ENCODE results near the gene THEM4. TPM values are rescaled to one million over a fixed set of nuclear protein-coding genes. Genes with fewer than 3 reads are reported as not detected.
A peak's percentile ranks its signal among the peaks of the same experiment; 100 is the strongest.
"Not testable (repeated sequence)": the region's sequence is repeated elsewhere in the genome, so short reads cannot be mapped to it uniquely, and the experiment has no call there.

The THEM4 gene
- total RNA-seq, 1 experiment from 2014 or later = 9.5 TPM

DNA sequence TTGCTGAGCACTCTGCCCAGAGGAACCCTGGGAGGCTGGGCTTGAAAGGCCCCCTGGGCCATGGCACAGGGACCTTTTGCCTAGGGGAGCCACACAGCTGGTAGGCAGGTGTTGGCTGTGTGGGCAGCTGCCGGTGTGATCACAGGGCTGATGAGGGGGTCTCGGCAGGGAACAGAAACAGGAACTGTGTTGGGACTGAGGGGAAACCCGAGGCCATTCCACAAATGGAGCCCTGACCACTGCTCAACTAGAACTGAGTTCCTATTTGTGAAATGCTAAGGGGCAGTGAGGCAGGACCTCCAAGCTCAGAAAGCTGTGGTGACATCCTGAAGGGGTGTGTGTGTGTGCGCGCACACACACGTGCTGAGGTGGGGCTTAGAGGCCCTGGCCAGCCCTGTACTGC, 49.4 kb downstream of the THEM4 start:
- no peak for DNase-seq (ENCODE audit: low spot score)

DNA sequence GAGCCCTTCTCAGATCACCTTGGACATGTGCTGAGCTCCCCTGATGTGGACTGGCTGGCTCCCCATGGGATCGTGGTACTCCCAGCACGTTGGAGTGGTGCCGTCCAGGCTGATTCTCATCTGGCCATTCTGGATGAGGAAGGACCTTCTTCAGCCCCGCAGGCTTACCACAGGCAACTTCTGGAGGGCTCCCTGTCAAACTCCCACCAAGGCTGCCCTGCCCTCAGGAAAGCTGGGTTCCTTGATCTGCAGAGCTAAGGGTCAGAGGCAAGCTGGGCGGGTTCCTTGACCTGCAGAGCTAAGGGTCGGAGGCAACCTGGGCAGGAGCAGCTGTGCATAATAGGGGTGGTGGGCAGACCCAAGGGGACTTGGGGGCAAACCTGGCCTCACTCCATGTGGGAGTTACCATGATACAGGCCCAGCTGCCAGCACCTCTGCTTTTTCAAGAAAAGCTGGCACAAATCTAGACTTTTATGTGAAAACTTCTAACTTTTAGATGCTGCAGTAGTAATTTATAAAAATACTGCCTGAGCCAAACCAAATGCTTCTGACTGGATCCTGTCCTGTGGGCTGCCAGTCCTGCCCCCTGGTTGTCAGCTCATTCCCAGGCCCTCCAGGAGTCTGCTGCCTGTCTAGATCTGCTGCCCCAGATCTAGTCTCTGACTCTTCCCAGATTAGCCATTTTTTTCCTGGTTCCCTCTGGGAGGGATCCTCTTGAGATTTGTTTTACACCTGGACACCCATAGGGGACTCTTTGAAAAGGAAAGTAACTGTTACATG, 50.2 kb downstream of the THEM4 start:
- DNase-seq (ENCODE audit: low spot score) = no peak

DNA sequence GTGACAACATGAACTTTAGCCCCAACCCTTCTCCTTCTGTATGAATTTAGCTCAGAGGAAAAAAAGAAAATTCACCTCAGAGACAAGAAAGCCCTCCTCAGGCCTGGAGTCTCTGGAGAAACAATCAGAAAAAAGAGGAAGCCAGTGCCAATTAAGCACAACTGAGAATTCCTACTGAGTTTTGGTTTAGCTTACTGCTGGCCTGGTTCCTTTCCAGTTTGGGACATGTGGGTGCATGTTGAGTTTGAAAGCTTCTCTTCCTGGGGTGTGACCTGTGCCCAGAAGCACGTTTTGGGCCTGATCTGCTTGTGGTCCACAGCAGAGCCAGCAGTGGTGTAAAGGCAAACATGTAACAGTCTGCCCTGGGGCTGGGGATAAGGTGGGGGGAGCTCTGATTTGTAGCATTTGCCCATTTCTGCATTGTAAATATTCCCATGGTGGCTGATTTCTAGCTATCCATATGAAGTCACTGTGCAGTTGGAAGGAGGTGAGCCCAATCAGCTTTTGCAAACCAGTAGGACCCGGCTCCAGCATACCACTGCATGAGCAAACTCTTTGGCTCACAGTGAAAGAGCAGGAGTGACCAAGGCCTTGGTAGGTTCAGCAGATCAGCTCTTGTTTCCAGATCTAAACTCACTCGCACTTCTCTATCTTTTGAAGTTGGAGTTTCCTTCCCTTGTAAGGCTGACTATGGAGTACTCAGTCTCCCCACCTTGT, 51.1 kb downstream of the THEM4 start:
- DNase-seq (ENCODE audit: low spot score) = no peak

GRCh38 chr1:151855933-151856332, 53.4 kb downstream of the THEM4 start:
- no peak for DNase-seq (ENCODE audit: low spot score)

DNA sequence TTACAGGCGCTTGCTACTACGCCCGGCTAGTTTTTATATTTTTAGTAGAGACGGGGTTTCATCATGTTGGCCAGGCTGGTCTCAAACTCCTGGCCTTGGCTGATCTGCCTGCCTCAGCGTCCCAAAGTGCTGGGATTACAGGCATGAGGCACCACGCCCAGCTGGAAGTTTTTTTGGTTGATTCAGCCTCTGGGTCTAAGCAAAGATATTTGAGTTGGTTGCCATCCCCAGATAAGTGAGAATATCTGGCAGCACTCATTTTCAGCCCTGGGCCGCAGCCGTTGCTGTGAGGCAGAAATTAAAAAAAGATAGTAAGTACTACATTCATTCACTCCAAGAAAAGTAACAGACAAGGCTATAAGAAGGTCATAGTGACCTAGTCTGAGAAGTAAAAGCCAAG, 53.8 kb downstream of the THEM4 start:
- DNase-seq (ENCODE audit: low spot score) = not testable (repeated sequence)

DNA sequence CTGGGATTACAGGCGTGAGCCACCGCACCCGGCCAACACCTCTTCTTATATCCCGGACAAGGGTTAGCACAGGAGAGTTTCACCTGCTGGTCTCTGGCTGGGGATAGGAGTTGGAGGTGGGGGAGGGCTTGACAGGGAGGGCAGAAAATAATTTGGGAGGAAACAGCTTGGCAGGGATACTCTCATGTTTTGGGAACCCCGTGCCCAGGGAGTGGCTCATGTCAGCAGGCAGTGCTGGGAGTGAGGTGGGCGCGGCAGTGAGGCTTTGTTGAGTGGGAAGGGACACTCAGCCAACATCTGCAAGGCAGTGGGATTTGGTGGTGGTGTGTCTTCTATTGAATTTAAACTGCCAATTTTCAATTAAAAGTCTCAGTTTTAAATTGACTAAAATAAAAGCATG, 54.7 kb downstream of the THEM4 start:
- no peak for DNase-seq (ENCODE audit: low spot score)

GRCh38 chr1:151853411-151853943, 55.8 kb downstream of the THEM4 start, which contains the start of gene THEM5:
Gene THEM5, minus strand, starts transcription at chr1:151853712. Its CDS starts 147 bp downstream, at chr1:151853565.
- no peak for DNase-seq (ENCODE audit: low spot score)

DNA sequence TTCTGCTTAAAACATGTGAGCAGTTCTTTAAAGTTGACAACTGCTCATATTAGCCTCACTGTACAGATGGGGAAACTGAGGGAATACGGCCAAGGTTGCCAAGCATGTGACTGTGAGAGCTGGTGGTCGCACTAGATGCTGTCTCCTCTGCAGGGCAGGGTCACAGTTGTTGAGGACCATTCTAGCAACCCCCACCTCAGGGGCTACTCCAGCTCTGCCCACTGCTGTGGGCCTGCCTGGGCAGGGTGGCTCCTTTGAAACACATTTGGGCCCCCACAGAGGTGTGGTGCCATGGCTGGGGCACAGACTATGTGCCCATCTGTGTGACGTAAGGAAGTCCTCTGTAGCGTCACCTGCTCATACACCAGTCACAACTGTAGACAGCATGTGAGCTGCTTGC, 56.6 kb downstream of the THEM4 start:
- no peak for DNase-seq (ENCODE audit: low spot score)

DNA sequence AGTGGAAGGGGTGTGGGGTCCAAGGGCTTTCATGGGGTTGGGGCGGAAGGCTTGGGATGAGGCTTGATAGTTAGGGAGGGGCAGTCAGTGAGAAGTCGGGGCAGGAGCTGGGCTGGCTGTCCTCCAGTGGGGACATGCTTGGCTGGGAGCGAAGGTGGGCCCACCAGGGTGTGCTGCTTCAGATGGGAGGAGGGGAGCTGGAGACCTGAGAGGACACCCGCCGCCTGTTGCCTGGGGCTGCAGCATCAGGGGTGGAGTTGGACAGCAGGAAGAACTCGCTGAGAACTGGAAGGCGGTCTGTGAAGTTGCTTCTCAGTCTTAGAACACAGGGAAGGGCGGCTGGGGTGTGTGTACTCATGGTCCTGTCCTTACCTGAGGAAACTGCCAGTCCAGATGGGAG, 57.4 kb downstream of the THEM4 start:
- no peak for DNase-seq (ENCODE audit: low spot score)

- no peak for DNase-seq (ENCODE audit: low spot score)
Measured at GRCh38 chr1:151849871-151850270, 59.4 kb downstream of the THEM4 start.

- DNase-seq (ENCODE audit: low spot score) = no peak
Measured at GRCh38 chr1:151849126-151849525, 60.2 kb downstream of the THEM4 start.

- no peak for DNase-seq (ENCODE audit: low spot score)
Measured at GRCh38 chr1:151847867-151848596, 61.3 kb downstream of the THEM4 start.

DNA sequence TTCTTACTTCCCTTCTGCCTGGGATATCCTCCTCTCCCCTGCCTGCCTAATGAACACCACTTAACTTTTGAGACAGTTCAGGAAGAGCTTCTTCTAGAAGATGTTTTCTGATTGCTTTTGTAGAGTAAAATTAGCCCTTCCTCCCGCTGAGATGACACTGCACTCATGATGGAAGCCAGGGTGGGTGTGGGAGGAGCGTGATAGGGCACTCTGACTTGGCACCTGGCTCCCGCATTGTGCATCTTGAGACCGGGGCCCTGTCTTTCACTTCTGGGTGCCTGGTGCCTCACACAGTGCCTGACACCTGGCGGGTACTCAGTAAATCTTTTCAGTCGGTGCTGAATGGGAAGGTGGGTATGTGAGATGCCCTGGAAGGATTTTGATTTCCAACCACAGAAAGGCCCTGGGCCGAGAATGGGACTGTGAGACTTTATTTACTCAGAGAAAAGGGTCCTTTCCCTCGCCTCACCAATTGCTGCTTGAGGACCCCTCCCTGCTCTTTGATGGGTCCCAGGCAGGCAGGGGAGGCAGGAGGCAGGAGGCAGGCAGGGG, 62.5 kb downstream of the THEM4 start:
- DNase-seq (ENCODE audit: low spot score) = no peak

- DNase-seq (ENCODE audit: low spot score) = peak; percentile 88
Measured at GRCh38 chr1:151846062-151846568, 63.2 kb downstream of the THEM4 start.

- DNase-seq (ENCODE audit: low spot score) = no peak
Measured at GRCh38 chr1:151843398-151843797, 65.9 kb downstream of the THEM4 start.

GRCh38 chr1:151841141-151841540, 68.2 kb downstream of the THEM4 start:
- DNase-seq (ENCODE audit: low spot score) = peak; percentile 78

DNA sequence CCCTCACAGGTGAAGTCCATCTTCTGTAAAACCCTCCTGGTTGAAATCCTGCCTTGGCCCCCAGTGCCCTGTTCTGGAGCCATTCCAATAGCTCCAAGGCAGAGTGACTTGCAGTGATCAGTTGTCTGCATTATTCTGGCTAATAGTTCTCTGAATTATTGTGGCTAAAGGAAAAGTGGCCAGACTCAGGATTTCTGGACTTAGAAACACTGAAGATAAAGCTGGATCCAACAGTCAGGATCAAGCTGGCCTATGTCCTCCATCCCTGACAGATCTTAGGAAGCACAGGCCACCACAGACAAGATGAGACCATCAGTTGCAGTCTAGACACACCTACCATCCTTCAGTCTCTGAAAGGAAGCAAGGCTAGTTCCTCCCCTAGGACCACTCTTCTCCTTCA, 68.9 kb downstream of the THEM4 start:
- DNase-seq (ENCODE audit: low spot score) = no peak

DNA sequence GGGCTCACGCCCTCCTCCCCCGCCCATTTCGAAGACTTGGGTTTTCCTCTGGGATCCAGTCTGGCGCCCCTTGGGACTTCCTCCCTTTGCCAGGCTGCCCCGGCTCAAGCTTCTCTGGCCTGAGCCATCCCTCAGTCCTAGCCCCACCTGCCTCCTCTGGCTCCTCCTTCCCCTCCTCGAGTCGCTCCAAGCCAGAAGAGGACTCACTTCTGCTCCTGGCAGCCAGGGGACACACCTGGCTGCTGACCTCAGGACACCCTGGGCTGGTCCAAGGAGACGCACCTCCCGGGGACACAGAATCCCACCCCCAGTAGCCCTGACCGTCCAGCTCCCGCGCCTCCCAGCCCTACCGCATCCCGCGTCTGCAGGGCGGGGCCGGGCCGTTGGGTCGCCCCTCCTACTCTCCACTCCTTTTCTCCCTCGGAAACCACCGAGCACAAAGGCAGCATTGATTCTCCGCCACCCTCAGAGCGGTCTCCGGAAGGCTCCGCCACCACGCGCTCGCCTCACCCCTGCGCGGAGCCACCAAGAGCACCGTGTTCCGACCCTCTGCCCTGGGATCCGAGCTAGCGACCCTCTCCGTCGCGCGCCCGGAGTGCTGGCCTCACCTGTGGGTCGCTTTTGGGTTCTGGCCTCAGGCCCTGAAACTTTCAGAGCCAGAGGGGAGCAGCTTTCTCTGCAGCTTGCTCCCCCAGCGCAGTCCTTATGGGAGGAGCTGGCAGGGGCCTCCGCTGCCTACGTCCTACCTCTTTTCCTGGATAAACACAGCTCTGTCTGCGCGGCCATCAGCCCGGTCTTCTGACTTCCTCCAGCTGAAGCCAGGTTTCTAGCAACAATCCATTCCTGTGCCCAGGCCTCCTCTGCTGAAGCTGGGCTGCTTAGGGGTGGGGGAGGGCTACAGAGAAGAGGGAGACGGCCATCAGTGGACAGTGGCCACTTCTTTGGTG, 69.6 kb downstream of the THEM4 start, which contains the start of gene C2CD4D:
TSS of gene C2CD4D (minus strand) at position 364 of the 947 bp plus-strand sequence. CDS start 831 bp downstream, outside the sequence.
- DNase-seq (ENCODE audit: low spot score) = no peak

- DNase-seq (ENCODE audit: low spot score) = no peak
Measured at GRCh38 chr1:151839082-151839412, 70.3 kb downstream of the THEM4 start.

Data from A172 (cell line).